Endodermal cell (in vitro differentiated cells): ENCODE measurements around the gene FARP1. TPM values are rescaled to one million over a fixed set of nuclear protein-coding genes. Genes with fewer than 3 reads are reported as not detected.

Experiments
- DNase-seq: peaks from one replicate; pipeline ENCODE4 v3.0.0-alpha.2; 2017
- H3K27ac ChIP-seq: 2 replicates; pipeline ENCODE4 v1.5.1; 2013; ENCODE audit warnings: mild to moderate bottlenecking, low read depth, low read length, moderate library complexity
- H3K27me3 ChIP-seq: 2 replicates; pipeline ENCODE4 v1.6.1; 2013; ENCODE audit warnings: mild to moderate bottlenecking, low read length, moderate library complexity; ENCODE audit not compliant: insufficient read depth, control insufficient read depth, poor library complexity, severe bottlenecking
- H3K36me3 ChIP-seq: 2 replicates; pipeline ENCODE4 v1.7.0; 2013; ENCODE audit warnings: mild to moderate bottlenecking, low read length, moderate library complexity; ENCODE audit not compliant: control insufficient read depth, insufficient read depth
- H3K4me1 ChIP-seq: one replicate; pipeline ENCODE4 v1.7.0; 2013; ENCODE audit warnings: low read length; ENCODE audit not compliant: control insufficient read depth, insufficient read depth
- H3K4me3 ChIP-seq: 2 replicates; pipeline ENCODE4 v1.5.1; 2013; ENCODE audit warnings: mild to moderate bottlenecking, low read length, moderate library complexity
- H3K9ac ChIP-seq: 2 replicates; pipeline ENCODE4 v1.6.1; 2013; ENCODE audit warnings: mild to moderate bottlenecking, low read length, moderate library complexity; ENCODE audit not compliant: poor library complexity, severe bottlenecking; ENCODE audit errors: extremely low read depth
- H3K9me3 ChIP-seq: 2 replicates; pipeline ENCODE4 v1.6.1; 2013; ENCODE audit warnings: mild to moderate bottlenecking, low read length, moderate library complexity; ENCODE audit not compliant: control insufficient read depth
- H3K27ac Mint-ChIP-seq: 2 replicates; pipeline ENCODE4 v1.8.0; 2020; ENCODE audit warnings: mixed read lengths
- H3K27me3 Mint-ChIP-seq: 2 replicates; pipeline ENCODE4 v1.8.0; 2021; ENCODE audit warnings: mild to moderate bottlenecking, mixed read lengths; ENCODE audit not compliant: insufficient read depth
- H3K36me3 Mint-ChIP-seq: 2 replicates; pipeline ENCODE4 v1.8.0; 2020; ENCODE audit warnings: low read depth, mixed read lengths
- H3K4me1 Mint-ChIP-seq: 2 replicates; pipeline ENCODE4 v1.8.0; 2020; ENCODE audit warnings: mixed read lengths
- H3K4me3 Mint-ChIP-seq: 2 replicates; pipeline ENCODE4 v1.8.0; 2020; ENCODE audit warnings: mild to moderate bottlenecking, moderate library complexity, mixed read lengths
- H3K9me3 Mint-ChIP-seq: 2 replicates; pipeline ENCODE4 v1.8.0; 2020; ENCODE audit warnings: mild to moderate bottlenecking, mixed read lengths
- WGBS, 2 experiments: methylation state at CpG; one replicate each; pipeline versions ENCODE4 v1.1.5 to v1.1.7; 2013; ENCODE audit warnings: missing lambda C conversion rate in 2 of 2, mixed read lengths in 1 of 2; ENCODE audit not compliant: insufficient coverage in 1 of 2, insufficient read length in 1 of 2; 5-methylcytosine and 5-hydroxymethylcytosine counted together
- total RNA-seq, 2 donors: library from RNA; stranded (reverse); fragmentation: NEBNext Ultra II Directional in 1 of 2; extraction: Animal tissue kit (Norgen Biotek cat#: 25700) in 1 of 2; gene quantifications; 2 replicates in 1 of 2; 3 replicates in 1 of 2; pipeline ENCODE4 v1.2.1, GENCODE V29; 2021
- TF ChIP-seq, protein P1 (sequence below): fragments of 200-600 bp; sonication (generic); conservative IDR thresholded peaks from 2 replicates; pipeline ENCODE4 v1.5.0; 2021; ENCODE audit warnings: antibody characterized with exemption, mild to moderate bottlenecking

Gene FARP1
- total RNA-seq, 2 donors from 2014 or later = 237 to 319 TPM

DNA sequence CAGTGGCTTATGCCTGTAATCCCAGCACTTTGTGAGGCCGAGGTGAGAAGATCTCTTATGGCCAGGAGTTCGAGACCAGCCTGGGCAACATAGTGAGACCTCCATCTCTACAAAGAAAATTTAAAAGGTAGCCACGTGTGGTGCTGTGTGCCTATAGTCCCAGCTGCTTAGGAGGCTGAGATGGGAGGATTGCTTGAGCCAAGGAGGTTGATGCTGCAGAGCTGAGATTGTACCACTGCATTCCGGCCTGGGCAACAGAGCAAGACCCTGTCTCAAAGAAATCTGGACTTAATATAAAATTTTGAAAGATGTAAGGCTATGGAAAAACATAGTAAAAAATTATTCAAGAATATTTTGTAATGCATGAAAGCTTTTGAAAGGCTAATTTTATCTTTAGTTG is 99.5 kb downstream of the FARP1 start:
- Histone ChIP-seq H3K36me3 (peaks cover 40% of the 10 kb centered on the region), H3K27me3 (no peaks in the 10 kb centered on the region), H3K4me3 (no peak overlapping the region), H3K9ac (no peak overlapping the region), H3K9me3 (no peaks in the 10 kb centered on the region), H3K27ac (no peak overlapping the region), H3K4me1 (peaks cover 6% of the 10 kb centered on the region)
- Mint-ChIP-seq H3K27me3 (no peaks in the 10 kb centered on the region), H3K9me3 (no peaks in the 10 kb centered on the region), H3K36me3 (peaks cover 37% of the 10 kb centered on the region), H3K4me3 (no peak overlapping the region), H3K4me1 (peaks cover 35% of the 10 kb centered on the region), H3K27ac (no peak overlapping the region)
- 84 to 99% methylated on average over 4 of the region's 4 CpGs for WGBS, 2 experiments
- no peak for DNase-seq
- TF ChIP-seq, protein P1, sequence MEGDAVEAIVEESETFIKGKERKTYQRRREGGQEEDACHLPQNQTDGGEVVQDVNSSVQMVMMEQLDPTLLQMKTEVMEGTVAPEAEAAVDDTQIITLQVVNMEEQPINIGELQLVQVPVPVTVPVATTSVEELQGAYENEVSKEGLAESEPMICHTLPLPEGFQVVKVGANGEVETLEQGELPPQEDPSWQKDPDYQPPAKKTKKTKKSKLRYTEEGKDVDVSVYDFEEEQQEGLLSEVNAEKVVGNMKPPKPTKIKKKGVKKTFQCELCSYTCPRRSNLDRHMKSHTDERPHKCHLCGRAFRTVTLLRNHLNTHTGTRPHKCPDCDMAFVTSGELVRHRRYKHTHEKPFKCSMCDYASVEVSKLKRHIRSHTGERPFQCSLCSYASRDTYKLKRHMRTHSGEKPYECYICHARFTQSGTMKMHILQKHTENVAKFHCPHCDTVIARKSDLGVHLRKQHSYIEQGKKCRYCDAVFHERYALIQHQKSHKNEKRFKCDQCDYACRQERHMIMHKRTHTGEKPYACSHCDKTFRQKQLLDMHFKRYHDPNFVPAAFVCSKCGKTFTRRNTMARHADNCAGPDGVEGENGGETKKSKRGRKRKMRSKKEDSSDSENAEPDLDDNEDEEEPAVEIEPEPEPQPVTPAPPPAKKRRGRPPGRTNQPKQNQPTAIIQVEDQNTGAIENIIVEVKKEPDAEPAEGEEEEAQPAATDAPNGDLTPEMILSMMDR = no peak

DNA sequence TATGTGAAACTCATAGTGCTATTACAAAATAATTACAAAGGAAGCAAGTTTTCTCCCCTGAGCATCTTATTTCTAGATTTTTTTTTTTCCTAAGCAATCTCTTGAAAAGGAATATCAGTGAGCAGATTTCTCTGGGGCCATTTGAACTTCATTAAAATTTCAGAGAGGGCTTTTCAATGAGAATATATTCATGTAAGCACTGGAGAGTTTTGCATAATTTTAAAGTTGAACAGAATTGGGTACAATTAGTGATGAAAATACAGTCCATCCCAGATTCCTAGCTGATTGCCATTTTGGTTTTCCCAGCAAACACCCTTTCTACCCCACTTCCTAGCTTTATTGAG is 101.0 kb downstream of the FARP1 start:
- Histone ChIP-seq H3K4me1 (no peaks in the 10 kb centered on the region), H3K4me3 (no peak overlapping the region), H3K9me3 (no peaks in the 10 kb centered on the region), H3K9ac (no peak overlapping the region), H3K27ac (no peak overlapping the region), H3K36me3 (peaks cover 44% of the 10 kb centered on the region), H3K27me3 (no peaks in the 10 kb centered on the region)
- Mint-ChIP-seq H3K9me3 (no peaks in the 10 kb centered on the region), H3K27me3 (no peaks in the 10 kb centered on the region), H3K27ac (no peak overlapping the region), H3K36me3 (peaks cover 40% of the 10 kb centered on the region), H3K4me3 (no peak overlapping the region), H3K4me1 (peaks cover 31% of the 10 kb centered on the region)
- TF ChIP-seq, protein P1 = no peak
- DNase-seq = no peak

DNA sequence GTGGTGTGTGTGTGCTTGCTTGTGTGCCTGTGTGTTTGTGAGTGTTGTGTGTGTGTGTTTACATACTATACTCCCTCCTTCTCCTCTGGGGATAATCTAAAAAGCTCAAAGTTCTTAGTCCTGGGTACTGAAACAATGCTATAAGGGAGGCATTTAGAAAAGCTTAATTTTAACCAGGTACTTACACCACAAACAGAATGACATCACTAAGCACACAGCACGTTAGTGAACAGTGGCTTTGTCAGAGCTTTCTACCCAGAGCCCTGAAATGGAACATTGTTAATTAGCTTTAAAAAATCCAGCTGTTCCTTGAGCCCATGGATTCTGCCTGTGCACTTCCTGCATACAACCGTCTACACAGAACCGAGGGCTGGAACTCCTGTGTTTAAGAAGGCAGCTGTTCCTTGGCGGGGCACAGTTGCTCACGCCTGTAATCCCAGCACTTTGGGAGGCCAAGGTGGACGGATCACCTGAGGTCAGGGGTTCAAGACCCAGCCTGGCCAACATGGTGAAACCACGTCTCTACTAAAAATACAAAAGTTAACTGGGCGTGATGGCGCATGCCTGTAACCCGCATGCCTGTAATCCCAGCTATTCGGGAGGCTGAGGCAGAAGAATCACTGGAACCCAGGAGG is 103.8 kb downstream of the FARP1 start:
- Histone ChIP-seq H3K4me1 (no peaks in the 10 kb centered on the region), H3K4me3 (no peak overlapping the region), H3K27me3 (no peaks in the 10 kb centered on the region), H3K36me3 (peaks cover 59% of the 10 kb centered on the region), H3K9me3 (no peaks in the 10 kb centered on the region), H3K9ac (no peak overlapping the region), H3K27ac (no peak overlapping the region)
- Mint-ChIP-seq H3K27ac (peak overlapping the region; percentile 52), H3K4me1 (peaks cover 15% of the 10 kb centered on the region), H3K9me3 (no peaks in the 10 kb centered on the region), H3K4me3 (no peak overlapping the region), H3K36me3 (peaks cover 22% of the 10 kb centered on the region), H3K27me3 (no peaks in the 10 kb centered on the region)
- TF ChIP-seq, protein P1 = no peak
- WGBS, 2 experiments = 89 to 96% methylated on average over 9 to 11 of the region's 11 CpGs
- no peak for DNase-seq
